ENCODE results near the gene IL20. TPM values are rescaled to one million over a fixed set of nuclear protein-coding genes. Genes with fewer than 3 reads are reported as not detected.
A peak's percentile ranks its signal among the peaks of the same experiment; 100 is the strongest.

The IL20 gene
- total and polyA plus RNA-seq, 2 of the 8 experiments (the other 6 are each of a cell fraction or from before 2014, with no cell fraction given), result not detected

GRCh38 chr1:206834711-206835110 is 30.7 kb upstream of the IL20 start:
- Histone ChIP-seq H3K36me3 (ENCODE audit: control insufficient read depth in 2 of 4, insufficient read depth in 4 of 4, low read length in 3 of 4) (no peaks in the 10 kb centered on the region), H2BK5ac (ENCODE audit: low read depth, low read length) (no peak overlapping the region), H4K5ac (ENCODE audit: insufficient read length, low read depth, low read length) (no peak overlapping the region), H4K20me1 (replicated peaks in 1 of 2; ENCODE audit: control insufficient read depth in 1 of 2, insufficient read depth in 2 of 2, low read length in 2 of 2) (peaks cover 0 to 2% of the 10 kb centered on the region in 2 experiments), H3K79me2 (ENCODE audit: control insufficient read depth in 1 of 2, insufficient read depth in 2 of 2, low read length in 2 of 2) (no peaks in the 10 kb centered on the region), H3K4me1 (replicated peaks in 1 of 4; ENCODE audit: control insufficient read depth in 3 of 4, insufficient read depth in 4 of 4, low read length in 3 of 4) (no peaks in the 10 kb centered on the region), H2BK120ac (replicated peaks; ENCODE audit: low read depth, low read length) (no peak overlapping the region), H2BK20ac (ENCODE audit: low read length) (no peak overlapping the region), H4K91ac (replicated peaks; ENCODE audit: insufficient read length, low read length) (no peak overlapping the region), H3K4me2 (ENCODE audit: insufficient read depth in 1 of 2, low read depth in 2 of 2, low read length in 2 of 2) (no peak overlapping the region), H3K4me3 (ENCODE audit: extremely low read depth in 1 of 4, insufficient read depth in 2 of 4, low read depth in 3 of 4, low read length in 4 of 4) (no peak overlapping the region), H3K23me2 (ENCODE audit: low read depth, low read length) (no peaks in the 10 kb centered on the region), H3K27me3 (replicated peaks in 1 of 4; ENCODE audit: control insufficient read depth in 3 of 4, extremely low read depth in 1 of 4, insufficient read depth in 3 of 4, low read length in 3 of 4) (no peaks in the 10 kb centered on the region), H4K8ac (ENCODE audit: extremely low read depth, insufficient read depth, low read length) (no peak overlapping the region), H3K4ac (replicated peaks; ENCODE audit: insufficient read length, low read depth, low read length) (no peak overlapping the region), H3K27ac (ENCODE audit: low read depth, low read length) (no peak overlapping the region), H3K14ac (ENCODE audit: insufficient read length) (no peak overlapping the region), H3K18ac (ENCODE audit: extremely low read depth, low read length) (no peak overlapping the region), H2BK12ac (ENCODE audit: low read depth, low read length) (no peak overlapping the region), H3K9ac (replicated peaks in 1 of 4; ENCODE audit: extremely low read depth in 1 of 4, low read depth in 3 of 4, low read length in 3 of 4) (no peak overlapping the region), H3K23ac (ENCODE audit: insufficient read length) (no peak overlapping the region), H3K9me3 (ENCODE audit: insufficient read depth in 2 of 2, low read depth in 1 of 2, low read length in 1 of 2) (no peaks in the 10 kb centered on the region), H2AK5ac (ENCODE audit: low read depth, low read length) (no peak overlapping the region), H2AFZ (ENCODE audit: low read length) (no peak overlapping the region), H3K79me1 (ENCODE audit: low read depth, low read length) (no peaks in the 10 kb centered on the region), H3K56ac (replicated peaks; ENCODE audit: insufficient read length, low read depth, low read length) (no peak overlapping the region), H2BK15ac (ENCODE audit: low read length) (no peak overlapping the region)
- 89% methylated on average over 3 of the region's 3 CpGs; no CpG with 5 or more reads in 1 of the 2 experiments for WGBS, 2 experiments (ENCODE audit: extremely low coverage in 1 of 2, insufficient coverage in 1 of 2, insufficient read length in 1 of 2, insufficient replicate concordance in 2 of 2, low coverage in 1 of 2, low lambda C conversion rate in 2 of 2, missing lambda C conversion rate in 1 of 2)
- FAIRE-seq, result no peak
- ChIA-PET POLR2A (ENCODE audit: partially characterized antibody) (interaction anchor here (1.3 kb wide), 1 partner anchor 11 kb away, joined by 3 read pairs; no protein-coding TSS in a partner anchor), CTCF (ENCODE audit: partially characterized antibody) (interaction anchor here (0.7 to 5.6 kb wide), 17 partner anchors 11 to 147 kb away, joined by 3 to 29 read pairs (median 5); partner anchors contain the start of gene IL20)
- TF ChIP-seq BRCA1 (IDR thresholded peaks at IDR 0.05; ENCODE audit: low read depth, low read length) (no peak), NRF1 (IDR thresholded peaks at IDR 0.05; ENCODE audit: low read depth, low read length) (no peak), NANOG (IDR thresholded peaks at IDR 0.05; ENCODE audit: insufficient read depth, low read depth, low read length, poor library complexity, severe bottlenecking) (no peak), SP2 (IDR thresholded peaks at IDR 0.05; ENCODE audit: low read length) (no peak), CHD1 (IDR thresholded peaks at IDR 0.05; ENCODE audit: low read depth, low read length) (no peak), KDM4A (IDR thresholded peaks at IDR 0.05; ENCODE audit: low read depth, low read length, severe bottlenecking) (no peak), JUN (IDR thresholded peaks at IDR 0.05; ENCODE audit: low read depth, low read length) (no peak), EZH2 (IDR thresholded peaks at IDR 0.05; ENCODE audit: low read depth, low read length, severe bottlenecking) (no peak), KDM1A (IDR thresholded peaks at IDR 0.05; ENCODE audit: borderline replicate concordance, low read length) (no peak)
- TF ChIP-seq, protein P1, sequence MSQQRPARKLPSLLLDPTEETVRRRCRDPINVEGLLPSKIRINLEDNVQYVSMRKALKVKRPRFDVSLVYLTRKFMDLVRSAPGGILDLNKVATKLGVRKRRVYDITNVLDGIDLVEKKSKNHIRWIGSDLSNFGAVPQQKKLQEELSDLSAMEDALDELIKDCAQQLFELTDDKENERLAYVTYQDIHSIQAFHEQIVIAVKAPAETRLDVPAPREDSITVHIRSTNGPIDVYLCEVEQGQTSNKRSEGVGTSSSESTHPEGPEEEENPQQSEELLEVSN (IDR thresholded peaks at IDR 0.05), result no peak
- TF ChIP-seq, protein P2, sequence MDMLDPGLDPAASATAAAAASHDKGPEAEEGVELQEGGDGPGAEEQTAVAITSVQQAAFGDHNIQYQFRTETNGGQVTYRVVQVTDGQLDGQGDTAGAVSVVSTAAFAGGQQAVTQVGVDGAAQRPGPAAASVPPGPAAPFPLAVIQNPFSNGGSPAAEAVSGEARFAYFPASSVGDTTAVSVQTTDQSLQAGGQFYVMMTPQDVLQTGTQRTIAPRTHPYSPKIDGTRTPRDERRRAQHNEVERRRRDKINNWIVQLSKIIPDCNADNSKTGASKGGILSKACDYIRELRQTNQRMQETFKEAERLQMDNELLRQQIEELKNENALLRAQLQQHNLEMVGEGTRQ (IDR thresholded peaks at IDR 0.05; ENCODE audit: low read length), result no peak
- peak in 1 of 2 experiments; percentile 26 for DNase-seq (ENCODE audit: low read depth in 1 of 2, low spot score in 2 of 2)

Measured in H1 (cell line).